Activated T-cell treated with anti-CD3 and anti-CD28 coated beads, Interleukin-2, amount 50 U/mL, for 24 hours (primary cell): ENCODE measurements around the gene TAF11L6.
A peak's percentile ranks its signal among the peaks of the same experiment; 100 is the strongest.
"Not testable (repeated sequence)": the region's sequence is repeated elsewhere in the genome, so short reads cannot be mapped to it uniquely, and the experiment has no call there.

Source experiments
- DNase-seq: peaks from one replicate; pipeline ENCODE4 v3.0.0-alpha.2; 2020
- H3K27ac Mint-ChIP-seq: 2 replicates; pipeline ENCODE4 v1.8.0; 2020; ENCODE audit warnings: mild to moderate bottlenecking, mixed read lengths
- H3K27me3 Mint-ChIP-seq: 2 replicates; pipeline ENCODE4 v1.8.0; 2020; ENCODE audit warnings: mixed read lengths
- H3K36me3 Mint-ChIP-seq: 2 replicates; pipeline ENCODE4 v1.8.0; 2020; ENCODE audit warnings: low read depth, mixed read lengths
- H3K4me1 Mint-ChIP-seq: 2 replicates; pipeline ENCODE4 v1.8.0; 2020; ENCODE audit warnings: low read depth, mixed read lengths
- H3K4me3 Mint-ChIP-seq: 2 replicates; pipeline ENCODE4 v1.8.0; 2020; ENCODE audit warnings: mild to moderate bottlenecking, moderate library complexity, mixed read lengths
- H3K9me3 Mint-ChIP-seq: 2 replicates; pipeline ENCODE4 v1.8.0; 2020; ENCODE audit warnings: mixed read lengths

Gene TAF11L6

DNA sequence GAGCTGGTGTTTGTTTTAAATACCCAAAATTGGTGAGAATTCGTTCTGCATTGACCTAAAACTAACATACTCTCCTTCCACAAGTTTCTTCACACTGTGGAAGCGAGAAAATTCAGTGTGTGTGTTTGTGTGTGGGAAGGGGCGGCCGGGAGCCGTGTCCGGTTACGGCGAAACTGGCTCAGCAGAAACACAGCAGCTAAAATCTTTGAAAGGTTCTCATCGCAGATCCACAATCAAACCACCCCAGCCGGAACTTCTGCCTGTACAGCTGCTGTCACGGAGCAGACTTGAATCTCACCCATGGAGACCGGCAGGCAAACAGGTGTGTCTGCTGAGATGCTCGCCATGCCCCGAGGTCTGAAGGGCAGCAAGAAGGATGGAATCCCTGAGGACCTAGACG, at the start of gene TAF11L6:
TSS of gene TAF11L6 (plus strand) at position 301 of the 400 bp plus-strand sequence.
- H3K36me3 Mint-ChIP-seq, H3K9me3 Mint-ChIP-seq, H3K4me3 Mint-ChIP-seq, H3K4me1 Mint-ChIP-seq, DNase-seq, H3K27ac Mint-ChIP-seq, H3K27me3 Mint-ChIP-seq: not testable (repeated sequence)

DNA sequence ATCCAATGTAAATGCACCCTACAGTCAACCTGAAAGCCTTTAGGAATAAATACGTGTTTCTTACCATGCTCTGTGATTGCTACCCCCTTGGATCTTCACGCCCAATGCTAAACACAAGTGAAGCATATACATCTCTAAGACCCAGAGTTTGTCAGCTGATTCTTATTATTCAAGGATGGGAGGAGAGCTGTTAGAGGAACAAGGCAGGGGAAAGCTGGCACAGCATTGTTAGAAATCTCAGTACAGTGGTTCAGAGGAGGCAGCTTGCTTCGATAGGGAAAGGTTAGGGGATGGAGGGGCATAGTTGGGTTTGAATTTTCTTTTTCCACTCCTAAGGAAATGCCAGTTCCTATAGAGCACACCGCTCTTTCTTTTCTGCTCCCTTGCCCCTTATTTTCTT, 47.1 kb upstream of the TAF11L6 start:
- Mint-ChIP-seq H3K27ac (no peak overlapping the region), H3K27me3 (no peaks in the 10 kb centered on the region), H3K4me1 (no peaks in the 10 kb centered on the region), H3K36me3 (no peaks in the 10 kb centered on the region), H3K9me3 (no peaks in the 10 kb centered on the region), H3K4me3 (no peak overlapping the region)
- no peak for DNase-seq

DNA sequence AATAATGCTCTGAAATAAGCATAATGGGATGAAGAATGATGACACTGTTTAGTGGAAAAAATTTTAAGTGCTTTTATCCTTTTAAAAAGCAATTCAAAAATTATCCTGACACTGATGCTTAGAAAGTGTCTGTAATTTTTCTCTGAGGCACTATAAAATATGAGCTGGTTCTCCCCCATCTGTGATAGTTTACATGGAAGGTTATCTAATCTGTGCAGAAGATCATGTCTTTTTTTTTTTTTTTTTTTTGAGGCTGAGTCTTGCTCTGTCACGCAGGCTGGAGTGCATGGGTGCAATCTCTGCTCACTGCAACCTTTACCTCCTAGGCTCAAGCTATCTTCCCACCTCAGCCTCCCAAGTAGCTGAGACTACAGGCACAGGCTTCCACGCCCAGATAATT, 45.7 kb upstream of the TAF11L6 start:
- no peak for DNase-seq
- Mint-ChIP-seq H3K27ac (no peak overlapping the region), H3K4me1 (no peaks in the 10 kb centered on the region), H3K36me3 (no peaks in the 10 kb centered on the region), H3K27me3 (no peaks in the 10 kb centered on the region), H3K4me3 (no peak overlapping the region), H3K9me3 (no peaks in the 10 kb centered on the region)

DNA sequence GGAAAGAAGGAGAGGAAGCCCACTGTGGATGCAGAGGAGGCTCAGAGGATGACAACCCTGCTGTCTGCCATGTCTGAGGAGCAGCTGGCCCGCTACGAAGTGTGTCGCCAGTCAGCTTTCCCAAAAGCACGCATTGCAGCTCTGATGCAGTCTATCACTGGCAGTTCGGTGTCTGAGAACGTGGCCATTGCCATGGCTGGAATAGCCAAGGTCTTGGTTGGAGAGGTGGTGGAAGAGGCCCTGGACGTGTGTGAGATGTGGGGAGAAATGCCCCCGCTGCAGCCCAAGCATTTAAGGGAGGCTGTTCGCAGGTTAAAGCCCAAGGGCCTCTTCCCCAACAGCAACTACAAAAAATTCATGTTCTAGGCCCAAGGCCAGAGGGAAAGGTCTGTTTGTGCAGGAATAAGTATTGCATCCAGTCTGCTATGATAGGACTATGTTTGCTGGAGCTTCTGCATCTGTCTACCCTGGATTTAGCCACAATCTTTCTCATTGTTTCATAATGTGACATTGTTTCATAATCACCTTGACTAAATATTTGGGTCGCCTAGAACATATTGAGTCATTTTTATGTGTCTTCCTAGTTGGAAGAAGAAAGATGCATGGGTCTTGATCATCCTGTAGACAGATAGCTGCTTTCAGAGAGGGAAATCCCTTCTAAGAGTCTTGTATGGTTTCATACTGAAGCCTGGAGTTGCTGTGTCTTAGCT, 41.9 kb upstream of the TAF11L6 start:
- H3K27ac Mint-ChIP-seq, H3K27me3 Mint-ChIP-seq, H3K4me3 Mint-ChIP-seq, H3K4me1 Mint-ChIP-seq, H3K36me3 Mint-ChIP-seq, DNase-seq, H3K9me3 Mint-ChIP-seq: not testable (repeated sequence)

DNA sequence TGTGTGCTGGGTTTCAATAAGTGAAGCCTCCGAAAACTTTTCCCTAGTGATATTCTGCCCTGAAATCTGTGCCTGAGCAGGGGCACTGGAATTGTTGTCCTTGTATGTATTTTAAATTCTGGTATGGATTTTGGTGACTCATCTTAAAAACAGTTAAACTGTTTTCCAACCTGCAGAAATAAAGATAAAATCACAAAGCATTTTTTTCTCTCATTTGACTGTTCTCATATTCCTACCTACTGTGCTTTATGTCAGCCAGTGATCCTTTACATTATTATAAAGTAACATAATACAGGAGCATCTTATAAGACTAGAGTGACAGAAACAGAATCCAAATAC, 41.3 kb upstream of the TAF11L6 start:
- Mint-ChIP-seq H3K27ac (no peak overlapping the region), H3K9me3 (peaks cover 2% of the 10 kb centered on the region), H3K36me3 (no peaks in the 10 kb centered on the region), H3K27me3 (no peaks in the 10 kb centered on the region), H3K4me1 (no peaks in the 10 kb centered on the region), H3K4me3 (no peak overlapping the region)
- DNase-seq, result no peak

DNA sequence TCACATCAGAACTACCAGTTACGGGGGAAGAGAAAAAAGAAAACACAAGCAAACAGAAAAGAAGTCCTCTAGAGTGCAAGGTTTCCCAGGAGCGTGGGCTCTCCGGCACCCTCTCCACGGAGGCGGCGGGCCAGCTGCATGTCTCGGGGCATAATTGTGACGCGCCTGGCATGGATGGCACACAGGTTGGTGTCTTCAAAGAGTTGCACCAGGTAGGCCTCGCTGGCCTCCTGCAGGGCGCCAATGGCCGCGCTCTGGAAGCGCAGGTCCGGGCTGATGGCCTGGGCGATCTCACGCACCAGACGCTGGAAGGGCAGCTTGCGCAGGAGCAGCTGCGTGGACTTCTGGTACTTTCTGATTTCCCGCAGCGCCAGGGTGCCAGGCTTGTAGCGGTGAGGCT, 37.2 kb upstream of the TAF11L6 start:
- H3K36me3 Mint-ChIP-seq, H3K4me3 Mint-ChIP-seq, H3K27me3 Mint-ChIP-seq, H3K4me1 Mint-ChIP-seq, DNase-seq, H3K27ac Mint-ChIP-seq: not testable (repeated sequence)
- peaks cover 14% of the 10 kb centered on the region for H3K9me3 Mint-ChIP-seq

DNA sequence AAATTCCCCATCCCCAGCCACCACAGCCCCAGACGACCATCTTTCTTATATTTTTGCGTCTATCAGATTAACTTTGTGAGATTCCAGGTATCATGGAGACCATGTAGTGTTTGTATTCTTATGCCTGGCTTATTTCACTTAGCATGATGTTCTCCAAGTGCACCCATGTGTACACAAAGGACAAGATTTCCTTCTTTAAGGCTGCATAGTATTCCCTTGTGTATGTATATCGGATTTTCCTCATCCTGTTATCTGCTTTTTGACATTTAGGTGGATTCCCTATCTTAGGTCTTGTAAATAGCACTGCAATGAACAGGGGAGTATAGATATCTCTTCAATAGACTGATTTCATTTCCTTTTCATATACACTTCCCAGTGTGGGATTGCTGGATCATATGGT, 35.7 kb upstream of the TAF11L6 start:
- no peak for DNase-seq
- Mint-ChIP-seq H3K4me3 (no peak overlapping the region), H3K4me1 (no peaks in the 10 kb centered on the region), H3K27me3 (no peaks in the 10 kb centered on the region), H3K9me3 (peaks cover 14% of the 10 kb centered on the region), H3K27ac (no peak overlapping the region), H3K36me3 (no peaks in the 10 kb centered on the region)

DNA sequence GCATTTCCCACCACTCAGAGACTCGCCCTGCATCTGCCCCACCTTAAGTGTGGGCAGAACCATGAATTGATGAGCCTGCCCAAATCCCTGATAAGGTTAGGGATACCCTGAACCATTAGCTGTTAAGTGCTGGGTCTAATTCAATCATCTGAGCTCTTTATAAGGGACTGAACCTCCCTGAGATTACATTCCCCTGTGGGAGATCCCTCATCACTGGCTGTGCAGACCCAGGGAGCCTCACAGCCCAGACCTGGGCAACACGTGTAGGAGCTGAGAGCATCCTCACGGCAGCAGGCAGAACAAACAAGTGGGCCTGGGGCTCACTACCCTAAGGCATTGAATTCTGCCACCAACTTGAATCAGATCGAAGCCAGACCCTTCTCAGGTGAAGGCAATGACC, 31.0 kb upstream of the TAF11L6 start:
- Mint-ChIP-seq H3K4me3 (no peak overlapping the region), H3K27me3 (no peaks in the 10 kb centered on the region), H3K36me3 (no peaks in the 10 kb centered on the region), H3K27ac (no peak overlapping the region), H3K4me1 (no peaks in the 10 kb centered on the region), H3K9me3 (peaks cover 13% of the 10 kb centered on the region)
- DNase-seq, result no peak

DNA sequence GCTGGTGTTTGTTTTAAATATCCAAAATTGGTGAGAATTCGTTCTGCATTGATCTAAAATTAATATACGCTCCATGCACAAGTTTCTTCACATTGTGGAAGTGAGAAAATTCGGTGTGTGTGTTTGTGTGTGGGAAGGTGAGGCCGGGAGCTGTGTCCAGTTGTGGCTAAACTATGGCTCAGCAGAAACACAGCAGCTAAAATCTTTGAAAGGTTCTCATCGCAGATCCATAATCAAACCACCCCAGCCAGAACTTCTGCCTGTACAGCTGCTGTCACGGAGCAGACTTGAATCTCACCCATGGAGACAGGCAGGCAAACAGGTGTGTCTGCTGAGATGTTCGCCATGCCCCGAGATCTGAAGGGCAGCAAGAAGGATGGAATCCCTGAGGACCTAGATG, 30.5 kb upstream of the TAF11L6 start, which contains the start of gene TAF11L2:
TSS of gene TAF11L2 (plus strand) at position 301 of the 400 bp plus-strand sequence.
- H3K27ac Mint-ChIP-seq, H3K4me3 Mint-ChIP-seq, H3K4me1 Mint-ChIP-seq, H3K27me3 Mint-ChIP-seq, DNase-seq, H3K36me3 Mint-ChIP-seq, H3K9me3 Mint-ChIP-seq: not testable (repeated sequence)

DNA sequence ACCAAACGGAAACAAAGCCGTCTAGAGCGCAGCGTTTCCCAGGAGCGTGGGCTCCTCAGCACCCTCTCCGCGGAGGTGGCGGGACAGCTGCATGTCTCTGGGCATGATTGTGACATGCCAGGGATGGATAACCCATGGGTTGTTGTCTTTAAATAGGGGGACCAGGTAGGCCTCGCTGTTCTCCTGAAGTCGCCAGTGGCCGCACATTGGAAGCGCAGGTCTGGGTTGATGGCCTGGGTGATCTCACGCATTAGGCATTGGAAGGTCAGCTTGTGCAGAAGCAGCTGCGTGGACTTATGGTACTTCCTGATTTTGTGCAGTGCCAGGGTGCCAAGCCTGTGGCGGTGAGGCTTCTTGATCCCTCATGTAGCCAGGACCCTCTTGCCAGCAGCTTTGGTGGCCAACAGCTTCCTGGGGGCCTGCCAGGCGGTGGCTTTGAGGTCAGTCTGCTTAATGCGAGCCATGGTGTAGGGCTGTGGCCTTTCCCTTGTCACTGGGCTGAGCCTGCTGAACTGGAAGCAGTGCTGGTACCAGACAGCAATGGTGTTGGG, 16.6 kb upstream of the TAF11L6 start:
- Mint-ChIP-seq H3K27ac (no peak overlapping the region), H3K4me3 (no peak overlapping the region), H3K36me3 (no peaks in the 10 kb centered on the region), H3K27me3 (no peaks in the 10 kb centered on the region), H3K4me1 (no peaks in the 10 kb centered on the region), H3K9me3 (peaks cover 5% of the 10 kb centered on the region)
- DNase-seq, result no peak

DNA sequence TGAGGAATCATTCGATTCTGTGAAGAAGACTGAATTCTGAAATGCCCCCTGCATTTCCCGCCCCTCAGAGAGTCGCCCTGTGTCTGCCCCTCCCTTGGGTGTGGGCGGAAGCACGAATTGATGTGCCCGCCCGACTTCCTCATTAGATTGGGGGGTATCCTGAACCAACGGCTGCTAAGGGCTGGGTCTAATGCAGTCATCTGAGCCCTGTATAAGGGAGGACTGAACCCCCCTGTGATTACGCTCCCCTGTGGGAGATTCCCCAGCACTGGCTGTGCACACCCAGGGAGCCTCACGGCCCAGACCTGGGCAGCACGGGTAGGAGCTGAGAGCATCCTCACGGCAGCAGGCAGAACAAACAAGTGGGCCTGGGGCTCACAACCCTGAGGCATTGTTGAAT, 10.9 kb upstream of the TAF11L6 start:
- not testable (repeated sequence) for H3K36me3 Mint-ChIP-seq, H3K4me3 Mint-ChIP-seq, H3K4me1 Mint-ChIP-seq, H3K27me3 Mint-ChIP-seq, H3K27ac Mint-ChIP-seq, H3K9me3 Mint-ChIP-seq
- DNase-seq, result peak; percentile 37

DNA sequence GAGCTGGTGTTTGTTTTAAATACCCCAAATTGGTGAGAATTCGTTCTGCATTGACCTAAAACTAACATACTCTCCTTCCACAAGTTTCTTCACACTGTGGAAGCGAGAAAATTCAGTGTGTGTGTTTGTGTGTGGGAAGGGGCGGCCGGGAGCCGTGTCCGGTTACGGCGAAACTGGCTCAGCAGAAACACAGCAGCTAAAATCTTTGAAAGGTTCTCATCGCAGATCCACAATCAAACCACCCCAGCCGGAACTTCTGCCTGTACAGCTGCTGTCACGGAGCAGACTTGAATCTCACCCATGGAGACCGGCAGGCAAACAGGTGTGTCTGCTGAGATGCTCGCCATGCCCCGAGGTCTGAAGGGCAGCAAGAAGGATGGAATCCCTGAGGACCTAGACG, 10.4 kb upstream of the TAF11L6 start, which contains the start of gene TAF11L3:
TSS of gene TAF11L3 (plus strand) at position 301 of the 400 bp plus-strand sequence.
- not testable (repeated sequence) for H3K9me3 Mint-ChIP-seq, H3K36me3 Mint-ChIP-seq, DNase-seq, H3K4me3 Mint-ChIP-seq, H3K27ac Mint-ChIP-seq, H3K4me1 Mint-ChIP-seq, H3K27me3 Mint-ChIP-seq

DNA sequence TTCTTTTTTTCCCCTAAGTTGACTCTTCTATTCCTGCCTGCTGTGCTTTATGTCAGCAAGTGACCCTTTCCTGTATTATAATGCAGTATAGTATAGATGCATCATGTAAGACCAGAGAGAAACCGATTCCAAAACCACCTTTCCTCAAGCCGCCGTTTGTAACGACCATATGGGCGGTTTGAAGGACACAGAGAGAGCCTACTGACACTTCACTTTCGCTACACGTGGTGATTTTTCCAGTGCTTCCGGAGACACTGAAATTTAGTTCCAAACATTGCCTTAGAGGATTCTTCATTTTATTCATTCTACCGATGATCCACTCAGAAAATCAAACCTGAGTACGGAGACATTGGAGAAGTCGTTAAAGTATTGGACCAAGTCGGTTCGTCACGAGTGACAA, 9.0 kb upstream of the TAF11L6 start:
- not testable (repeated sequence) for H3K4me1 Mint-ChIP-seq, DNase-seq, H3K9me3 Mint-ChIP-seq, H3K4me3 Mint-ChIP-seq, H3K27ac Mint-ChIP-seq, H3K27me3 Mint-ChIP-seq, H3K36me3 Mint-ChIP-seq

DNA sequence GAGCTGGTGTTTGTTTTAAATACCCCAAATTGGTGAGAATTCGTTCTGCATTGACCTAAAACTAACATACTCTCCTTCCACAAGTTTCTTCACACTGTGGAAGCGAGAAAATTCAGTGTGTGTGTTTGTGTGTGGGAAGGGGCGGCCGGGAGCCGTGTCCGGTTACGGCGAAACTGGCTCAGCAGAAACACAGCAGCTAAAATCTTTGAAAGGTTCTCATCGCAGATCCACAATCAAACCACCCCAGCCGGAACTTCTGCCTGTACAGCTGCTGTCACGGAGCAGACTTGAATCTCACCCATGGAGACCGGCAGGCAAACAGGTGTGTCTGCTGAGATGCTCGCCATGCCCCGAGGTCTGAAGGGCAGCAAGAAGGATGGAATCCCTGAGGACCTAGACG, 7.0 kb upstream of the TAF11L6 start, which contains the start of gene TAF11L4:
TSS of gene TAF11L4 (plus strand) at position 301 of the 400 bp plus-strand sequence.
- not testable (repeated sequence) for H3K4me3 Mint-ChIP-seq, H3K27me3 Mint-ChIP-seq, H3K4me1 Mint-ChIP-seq

DNA sequence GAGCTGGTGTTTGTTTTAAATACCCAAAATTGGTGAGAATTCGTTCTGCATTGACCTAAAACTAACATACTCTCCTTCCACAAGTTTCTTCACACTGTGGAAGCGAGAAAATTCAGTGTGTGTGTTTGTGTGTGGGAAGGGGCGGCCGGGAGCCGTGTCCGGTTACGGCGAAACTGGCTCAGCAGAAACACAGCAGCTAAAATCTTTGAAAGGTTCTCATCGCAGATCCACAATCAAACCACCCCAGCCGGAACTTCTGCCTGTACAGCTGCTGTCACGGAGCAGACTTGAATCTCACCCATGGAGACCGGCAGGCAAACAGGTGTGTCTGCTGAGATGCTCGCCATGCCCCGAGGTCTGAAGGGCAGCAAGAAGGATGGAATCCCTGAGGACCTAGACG, 3.5 kb upstream of the TAF11L6 start, which contains the start of gene TAF11L5:
TSS of gene TAF11L5 (plus strand) at position 301 of the 400 bp plus-strand sequence.
- DNase-seq, H3K4me1 Mint-ChIP-seq, H3K4me3 Mint-ChIP-seq, H3K27ac Mint-ChIP-seq, H3K9me3 Mint-ChIP-seq, H3K27me3 Mint-ChIP-seq, H3K36me3 Mint-ChIP-seq: not testable (repeated sequence)

More for the DNA sequence above, 7.0 kb upstream of the TAF11L6 start, which contains the start of gene TAF11L4:
- DNase-seq, H3K9me3 Mint-ChIP-seq, H3K27ac Mint-ChIP-seq, H3K36me3 Mint-ChIP-seq: not testable (repeated sequence)
